Left lung (tissue), 10 donors: ENCODE measurements around the gene PTRHD1. TPM values are rescaled to one million over a fixed set of nuclear protein-coding genes. Genes with fewer than 3 reads are reported as not detected.

Experiments
- ATAC-seq: fragments of 200-7000 bp; cut with Tn5 transposase; one replicate; pipeline ENCODE4 v1.9.1; 2020; ENCODE audit warnings: moderate library complexity
- DNase-seq, 4 donors: peaks; one replicate each; pipeline ENCODE4 v3.0.0-alpha.2; 2013 to 2020
- H3K27ac ChIP-seq, 2 donors: fragments of 200-600 bp; sonication (generic) in 1 of 2; one replicate each; pipeline versions ENCODE4 v1.5.0 to v1.8.0; 2020 to 2021
- H3K27me3 ChIP-seq, 2 donors: fragments of 200-600 bp; sonication (generic) in 1 of 2; one replicate each; pipeline versions ENCODE4 v1.5.0 to v1.8.0; 2020 to 2021
- H3K36me3 ChIP-seq, 2 donors: fragments of 200-600 bp; sonication (generic) in 1 of 2; one replicate each; pipeline versions ENCODE4 v1.5.0 to v1.8.0; 2020 to 2021
- H3K4me1 ChIP-seq, 2 donors: fragments of 200-600 bp; one replicate each; pipeline ENCODE4 v1.8.0; 2021
- H3K4me3 ChIP-seq, 2 donors: fragments of 200-600 bp; sonication (generic) in 1 of 2; one replicate each; pipeline versions ENCODE4 v1.5.0 to v1.8.0; 2020 to 2021; ENCODE audit warnings: mild to moderate bottlenecking in 1 of 2
- H3K9me3 ChIP-seq, 2 donors: fragments of 200-600 bp; sonication (generic) in 1 of 2; one replicate each; pipeline versions ENCODE4 v1.5.0 to v1.8.0; 2020 to 2021
- CTCF ChIP-seq, 2 donors: fragments of 200-600 bp; sonication (generic) in 1 of 2; IDR thresholded peaks; one replicate each; pipeline versions ENCODE4 v1.5.0 to v1.8.0; 2021; ENCODE audit warnings: antibody characterized with exemption in 2 of 2
- intact Hi-C, 2 donors: fragments of 100-400 bp; cut with DNase I; formaldehyde crosslinking; loops; one replicate each; pipeline versions ENCODE4 v1.11.2 to v1.14.2; 2022
- polyA plus RNA-seq, 6 donors: library from polyadenylated mRNA; unstranded; fragments of 120-200 nt; gene quantifications; one replicate each; pipeline ENCODE4 v1.2.1, GENCODE V29; 2013; ENCODE audit not compliant: insufficient read length in 6 of 6
- total RNA-seq, 2 donors: library from RNA; stranded (reverse); fragmentation: NEBNext Ultra II Directional; extraction: Animal tissue kit (Norgen Biotek cat#: 25700); gene quantifications; one replicate each; pipeline ENCODE4 v1.2.1, GENCODE V29; 2021
- donor health status: DM: no; HTN: yes; CAD: no.
- donor health status: DM: no; HTN: no; CAD: no.

Gene PTRHD1
- total and polyA plus RNA-seq, 8 donors: 31.3 to 62.6 (median 49.8) TPM

DNA sequence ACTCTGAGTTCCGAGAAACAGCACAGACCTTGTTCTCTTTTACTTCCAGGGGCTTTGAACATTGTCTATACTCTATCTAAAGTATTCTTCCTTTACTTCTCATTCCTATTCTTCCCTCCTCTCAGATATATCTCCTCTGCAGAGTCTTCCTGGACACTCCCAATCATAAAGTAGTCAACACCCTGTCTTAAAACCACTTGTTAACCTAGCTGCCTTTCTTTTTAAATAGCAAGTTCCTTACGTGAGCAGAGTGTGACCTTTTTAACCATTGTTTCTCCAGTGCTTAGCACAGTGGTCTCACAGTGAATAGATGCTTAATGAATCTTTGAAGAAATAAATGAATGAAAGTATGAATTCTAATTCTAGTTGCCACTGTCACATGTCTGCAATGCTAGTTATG lies 47.4 kb downstream of the PTRHD1 start:
- Histone ChIP-seq H3K27me3 (no peaks in the 10 kb centered on the region), H3K4me3 (no peak overlapping the region), H3K9me3 (no peaks in the 10 kb centered on the region), H3K27ac (no peak overlapping the region), H3K4me1 (no peaks in the 10 kb centered on the region), H3K36me3 (peaks cover 0 to 41% of the 10 kb centered on the region in 2 donors)
- TF ChIP-seq CTCF (IDR thresholded peaks at IDR 0.05): no peak
- no peak for ATAC-seq
- DNase-seq: no peak
- intact Hi-C loops: no loop called here

DNA sequence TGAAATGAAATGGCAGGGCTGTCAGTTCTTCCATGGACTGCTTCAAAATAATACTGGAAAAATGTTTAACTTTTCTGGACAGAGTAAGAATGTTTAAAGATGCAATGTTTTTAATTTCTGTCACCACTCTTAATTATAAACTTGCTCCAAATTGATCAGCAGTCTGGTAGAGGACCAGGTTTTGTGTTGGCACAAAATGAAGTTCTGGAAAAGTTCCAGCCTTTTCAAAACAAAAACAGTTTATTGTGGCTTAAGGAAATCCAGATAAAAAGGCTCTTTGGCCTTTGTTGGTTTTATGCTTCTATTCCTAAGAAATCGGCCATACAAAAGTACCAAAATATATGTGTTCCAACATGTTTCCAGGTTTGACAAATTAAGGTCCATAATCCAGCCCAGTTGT lies 48.8 kb downstream of the PTRHD1 start:
- Histone ChIP-seq H3K27me3 (no peaks in the 10 kb centered on the region), H3K9me3 (no peaks in the 10 kb centered on the region), H3K4me3 (no peak overlapping the region), H3K4me1 (no peaks in the 10 kb centered on the region), H3K27ac (no peak overlapping the region), H3K36me3 (peaks cover 0 to 41% of the 10 kb centered on the region in 2 donors)
- ATAC-seq: no peak
- intact Hi-C loops: no loop called here
- DNase-seq: peak in 1 of 4 donors; percentile 18
- no peak for TF ChIP-seq CTCF (IDR thresholded peaks at IDR 0.05)

- intact Hi-C loops: no loop called here
- ATAC-seq (no peak), DNase-seq (no peak)
- no peak for TF ChIP-seq CTCF (IDR thresholded peaks at IDR 0.05)
- no peaks in the 10 kb centered on the region for H3K27me3 ChIP-seq
- H3K27ac ChIP-seq: no peak overlapping the region
- no peaks in the 10 kb centered on the region for H3K9me3 ChIP-seq
- no peak overlapping the region for H3K4me3 ChIP-seq
- H3K36me3 ChIP-seq: peaks cover 0 to 41% of the 10 kb centered on the region in 2 donors
- H3K4me1 ChIP-seq: no peaks in the 10 kb centered on the region
These were observed 49.3 kb downstream of the PTRHD1 start for GRCh38 chr2:24743924-24744323.

DNA sequence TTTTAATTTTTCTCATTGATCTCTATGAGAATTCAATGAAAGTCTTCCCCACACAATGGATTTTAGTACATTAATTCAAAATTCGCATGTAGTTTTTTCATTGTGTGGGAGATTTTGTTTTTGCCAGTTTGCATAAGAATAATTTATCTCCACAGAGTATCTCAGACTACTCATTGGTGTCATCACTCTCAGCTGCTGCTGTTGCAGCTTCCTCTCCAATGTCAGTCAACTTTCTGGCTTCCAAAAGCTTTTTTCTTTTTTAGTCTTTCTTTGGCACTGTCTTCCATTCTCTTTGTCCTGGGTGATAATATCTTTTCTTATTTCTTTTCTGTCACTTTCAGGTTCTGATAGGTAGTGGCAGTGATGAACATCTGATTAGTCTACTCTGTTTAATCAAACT lies 50.5 kb downstream of the PTRHD1 start:
- DNase-seq (no peak), ATAC-seq (no peak)
- peaks cover 0 to 39% of the 10 kb centered on the region in 2 donors for H3K36me3 ChIP-seq
- intact Hi-C loops: no loop called here
- no peaks in the 10 kb centered on the region for H3K27me3 ChIP-seq
- H3K9me3 ChIP-seq: no peaks in the 10 kb centered on the region
- H3K4me1 ChIP-seq: no peaks in the 10 kb centered on the region
- no peak for TF ChIP-seq CTCF (IDR thresholded peaks at IDR 0.05)
- H3K4me3 ChIP-seq: no peak overlapping the region
- H3K27ac ChIP-seq: no peak overlapping the region

DNA sequence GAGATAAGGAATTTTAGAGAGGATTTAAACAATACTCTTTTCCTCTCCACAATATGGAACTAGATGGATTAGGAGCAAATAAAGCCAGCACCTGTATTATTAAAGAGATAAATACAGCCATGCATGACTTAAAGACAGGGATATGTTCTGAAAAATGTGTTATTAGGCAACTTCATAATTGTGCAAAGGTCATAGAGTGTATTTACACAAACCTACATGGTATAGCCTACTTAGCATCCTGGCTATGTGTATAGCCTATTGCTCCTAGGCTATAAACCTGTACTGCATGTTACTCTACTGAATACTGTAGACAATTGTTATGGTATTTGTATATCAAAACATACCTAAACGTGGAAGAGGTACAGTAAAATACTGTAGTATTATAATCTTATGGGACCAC lies 53.0 kb downstream of the PTRHD1 start:
- Histone ChIP-seq H3K27ac (no peak overlapping the region), H3K4me1 (no peaks in the 10 kb centered on the region), H3K36me3 (peaks cover 0 to 22% of the 10 kb centered on the region in 2 donors), H3K27me3 (no peaks in the 10 kb centered on the region), H3K4me3 (no peak overlapping the region), H3K9me3 (no peaks in the 10 kb centered on the region)
- DNase-seq (no peak), ATAC-seq (no peak)
- intact Hi-C loops: no loop called here
- TF ChIP-seq CTCF (IDR thresholded peaks at IDR 0.05): no peak

Other genes starting within 250 kb of the PTRHD1 start
- gene CENPO, start within 50 bp of the PTRHD1 start, total RNA-seq: 10 to 100 TPM in 1 of 2 donors, 1 to 10 TPM in 1; 9.9 to 10.6 TPM
- 10 to 100 TPM; 17.9 to 33.2 (median 21.7) TPM for gene CENPO, start within 50 bp of the PTRHD1 start, polyA plus RNA-seq
- 10 to 100 TPM; 47.1 to 50.5 TPM for gene ADCY3, start 126.8 kb upstream of the PTRHD1 start, total RNA-seq
- gene ADCY3, start 126.8 kb upstream of the PTRHD1 start, polyA plus RNA-seq: 10 to 100 TPM; 31.4 to 40.1 (median 36.5) TPM
- 1 to 10 TPM; 4.9 to 5.0 TPM for gene DNAJC27, start 178.6 kb upstream of the PTRHD1 start, total RNA-seq
- gene DNAJC27, start 178.6 kb upstream of the PTRHD1 start, polyA plus RNA-seq: 10 to 100 TPM in 4 of 6 donors, 1 to 10 TPM in 2; 9.5 to 11.9 (median 10.9) TPM
- gene EFR3B, start 248.7 kb upstream of the PTRHD1 start, total RNA-seq: 1 to 10 TPM; 2.4 to 9.2 TPM
- gene EFR3B, start 248.7 kb upstream of the PTRHD1 start, polyA plus RNA-seq: 10 to 100 TPM in 1 of 6 donors, 1 to 10 TPM in 5; 6.8 to 10.5 (median 7.6) TPM